ENCODE results near the gene CTSF. TPM values are rescaled to one million over a fixed set of nuclear protein-coding genes. Genes with fewer than 3 reads are reported as not detected.

CTSF gene
- total RNA-seq, 1 experiment from 2014 or later: not detected

DNA sequence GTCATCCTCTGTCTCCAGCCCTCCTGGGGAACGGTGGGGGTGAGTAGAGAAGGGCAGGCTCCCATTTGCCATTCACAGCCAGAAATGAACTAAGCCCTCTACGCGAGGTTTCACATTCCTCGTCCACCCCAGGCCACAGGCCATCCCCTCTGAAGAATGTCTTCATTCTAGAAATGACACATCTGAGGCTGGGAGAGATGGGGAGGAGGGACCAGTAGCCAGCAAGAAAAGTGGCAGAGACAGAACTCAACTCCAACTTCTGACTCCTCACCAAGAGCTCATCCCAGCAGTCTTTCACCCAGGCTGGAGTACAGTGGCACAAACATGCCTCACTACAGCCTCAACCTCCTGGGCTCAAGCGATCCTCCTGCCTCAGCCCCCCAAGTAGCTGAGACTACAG is 3.4 kb downstream of the CTSF start:
- no peak overlapping the region for H3K27ac ChIP-seq (ENCODE audit: low read length)
- no peak overlapping the region for H2AFZ ChIP-seq (ENCODE audit: low read length)
- no peaks in the 10 kb centered on the region for H3K9me2 ChIP-seq (replicated peaks; ENCODE audit: insufficient read depth, low read length)
- no peak for DNase-seq
- H4K20me1 ChIP-seq (ENCODE audit: insufficient read depth, low read depth, low read length): no peaks in the 10 kb centered on the region
- no peak overlapping the region for H3K4me2 ChIP-seq (ENCODE audit: low read depth, low read length, poor library complexity, severe bottlenecking)
- no peaks in the 10 kb centered on the region for H3K9me3 ChIP-seq (ENCODE audit: low read length)
- H3K36me3 ChIP-seq (ENCODE audit: insufficient read depth, low read length): no peaks in the 10 kb centered on the region
- no peaks in the 10 kb centered on the region for H3K27me3 ChIP-seq (ENCODE audit: low read length)
- H3K79me2 ChIP-seq (ENCODE audit: low read length): no peaks in the 10 kb centered on the region
- H3K9ac ChIP-seq (ENCODE audit: low read length): no peak overlapping the region
- no peak overlapping the region for H3K4me3 ChIP-seq (ENCODE audit: low read length)
- H3K4me1 ChIP-seq (ENCODE audit: low read length): no peaks in the 10 kb centered on the region

DNA sequence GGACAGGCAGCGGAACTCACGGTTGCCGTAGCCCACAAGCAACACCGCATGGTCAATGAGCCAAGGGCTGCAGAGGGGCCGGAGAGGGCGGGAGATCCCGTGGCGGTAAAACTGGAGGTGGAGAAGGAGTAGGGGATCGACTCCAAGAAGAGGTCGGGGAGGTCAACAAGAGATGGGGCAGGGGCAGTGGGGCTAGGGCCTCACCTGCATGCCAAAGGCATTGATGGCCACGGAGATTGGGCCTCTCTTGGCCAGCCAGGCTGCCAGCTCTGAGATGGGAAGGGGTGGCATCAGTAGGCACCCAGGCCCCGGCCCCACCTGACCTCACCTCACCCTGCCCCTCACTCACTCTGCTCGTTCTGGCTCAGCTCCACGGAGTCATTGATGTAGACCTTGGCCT is 3.9 kb downstream of the CTSF start:
- Histone ChIP-seq H4K20me1 (ENCODE audit: insufficient read depth, low read depth, low read length) (no peaks in the 10 kb centered on the region), H3K27ac (ENCODE audit: low read length) (no peak overlapping the region), H3K9me3 (ENCODE audit: low read length) (no peaks in the 10 kb centered on the region), H3K27me3 (ENCODE audit: low read length) (no peaks in the 10 kb centered on the region), H3K4me3 (ENCODE audit: low read length) (no peak overlapping the region), H3K36me3 (ENCODE audit: insufficient read depth, low read length) (no peaks in the 10 kb centered on the region), H3K9me2 (replicated peaks; ENCODE audit: insufficient read depth, low read length) (no peaks in the 10 kb centered on the region), H3K4me2 (ENCODE audit: low read depth, low read length, poor library complexity, severe bottlenecking) (no peak overlapping the region), H2AFZ (ENCODE audit: low read length) (no peak overlapping the region), H3K9ac (ENCODE audit: low read length) (no peak overlapping the region), H3K79me2 (ENCODE audit: low read length) (no peaks in the 10 kb centered on the region), H3K4me1 (ENCODE audit: low read length) (no peaks in the 10 kb centered on the region)
- no peak for DNase-seq

DNA sequence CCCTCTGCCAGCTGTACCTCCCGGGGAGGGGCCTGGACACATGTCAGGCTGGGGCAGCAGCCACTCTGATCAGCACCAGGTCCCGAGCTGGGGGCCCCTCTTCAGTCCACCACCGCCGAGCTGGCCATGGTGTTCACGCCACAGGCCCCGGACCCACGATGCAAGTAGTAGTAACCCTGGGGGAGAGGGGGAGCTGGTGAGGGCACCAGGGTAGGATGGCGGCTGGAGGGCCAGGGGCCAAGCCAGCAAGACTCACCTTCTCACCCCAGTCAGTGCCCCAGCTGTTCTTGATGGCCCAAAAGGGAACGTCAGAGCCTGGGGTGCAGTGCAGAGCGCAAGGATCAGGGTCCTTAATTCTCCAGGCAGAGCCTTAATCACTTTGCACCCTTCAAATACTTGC is 4.6 kb downstream of the CTSF start:
- no peak overlapping the region for H3K4me2 ChIP-seq (ENCODE audit: low read depth, low read length, poor library complexity, severe bottlenecking)
- no peak overlapping the region for H3K4me3 ChIP-seq (ENCODE audit: low read length)
- H3K9me2 ChIP-seq (replicated peaks; ENCODE audit: insufficient read depth, low read length): no peaks in the 10 kb centered on the region
- H3K27ac ChIP-seq (ENCODE audit: low read length): no peak overlapping the region
- H3K9me3 ChIP-seq (ENCODE audit: low read length): no peaks in the 10 kb centered on the region
- no peak overlapping the region for H2AFZ ChIP-seq (ENCODE audit: low read length)
- H3K27me3 ChIP-seq (ENCODE audit: low read length): no peaks in the 10 kb centered on the region
- no peaks in the 10 kb centered on the region for H4K20me1 ChIP-seq (ENCODE audit: insufficient read depth, low read depth, low read length)
- H3K36me3 ChIP-seq (ENCODE audit: insufficient read depth, low read length): no peaks in the 10 kb centered on the region
- no peaks in the 10 kb centered on the region for H3K4me1 ChIP-seq (ENCODE audit: low read length)
- no peaks in the 10 kb centered on the region for H3K79me2 ChIP-seq (ENCODE audit: low read length)
- no peak for DNase-seq
- no peak overlapping the region for H3K9ac ChIP-seq (ENCODE audit: low read length)

DNA sequence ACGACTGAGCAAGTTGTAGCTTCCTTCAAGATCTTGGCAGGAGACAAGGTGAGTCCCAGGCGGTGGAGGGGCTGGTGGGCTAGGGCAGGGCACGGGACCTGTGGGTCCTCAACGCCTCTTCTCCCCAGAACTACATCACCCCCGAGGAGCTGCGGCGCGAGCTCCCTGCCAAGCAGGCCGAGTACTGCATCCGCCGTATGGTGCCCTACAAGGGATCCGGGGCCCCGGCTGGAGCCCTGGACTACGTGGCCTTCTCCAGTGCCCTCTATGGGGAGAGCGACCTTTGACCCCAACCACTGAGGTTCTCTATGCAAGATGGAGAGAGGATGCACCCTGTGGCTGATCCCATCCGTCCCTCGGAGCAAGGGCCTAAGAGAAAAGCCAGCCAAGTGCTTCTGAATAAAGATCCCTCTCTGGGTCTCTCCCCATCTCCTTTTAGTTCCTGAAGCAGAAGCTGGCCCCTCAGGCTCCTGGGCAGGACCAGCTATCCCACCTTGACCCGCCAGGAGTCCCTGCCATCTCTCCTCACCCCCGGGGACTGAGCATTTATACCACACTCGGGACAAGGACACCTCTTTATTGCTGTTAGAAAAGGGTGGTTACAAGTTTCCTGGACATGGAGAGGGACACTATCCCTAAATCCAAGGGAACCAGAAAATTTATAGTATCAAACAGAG is 5.4 kb downstream of the CTSF start:
- Histone ChIP-seq H3K4me1 (ENCODE audit: low read length) (no peaks in the 10 kb centered on the region), H3K4me3 (ENCODE audit: low read length) (no peak overlapping the region), H3K79me2 (ENCODE audit: low read length) (no peaks in the 10 kb centered on the region), H3K4me2 (ENCODE audit: low read depth, low read length, poor library complexity, severe bottlenecking) (no peak overlapping the region), H2AFZ (ENCODE audit: low read length) (no peak overlapping the region), H3K9me3 (ENCODE audit: low read length) (no peaks in the 10 kb centered on the region), H3K27ac (ENCODE audit: low read length) (no peak overlapping the region), H3K9me2 (replicated peaks; ENCODE audit: insufficient read depth, low read length) (no peaks in the 10 kb centered on the region), H3K36me3 (ENCODE audit: insufficient read depth, low read length) (no peaks in the 10 kb centered on the region), H3K27me3 (ENCODE audit: low read length) (no peaks in the 10 kb centered on the region), H4K20me1 (ENCODE audit: insufficient read depth, low read depth, low read length) (no peaks in the 10 kb centered on the region), H3K9ac (ENCODE audit: low read length) (no peak overlapping the region)
- no peak for DNase-seq

DNA sequence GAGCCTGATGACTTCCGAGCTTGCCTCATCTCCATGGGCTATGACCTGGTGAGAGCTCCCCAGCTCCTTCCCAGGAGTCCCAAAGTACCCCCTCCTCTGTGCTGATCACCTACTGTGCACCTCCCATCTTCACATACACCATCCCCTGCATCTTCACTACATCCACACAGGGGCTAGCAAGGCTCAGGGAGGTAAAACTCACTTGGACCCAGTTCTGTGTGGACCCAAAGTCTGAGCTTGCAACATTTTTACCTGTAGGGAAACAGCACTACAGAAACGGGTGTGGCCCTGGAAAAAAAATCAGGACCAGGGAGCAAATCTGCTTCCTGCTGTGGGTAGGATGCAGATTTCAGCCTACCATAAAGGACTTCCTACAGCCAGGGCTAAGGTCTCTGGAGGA is 6.1 kb downstream of the CTSF start:
- Histone ChIP-seq H3K9ac (ENCODE audit: low read length) (no peak overlapping the region), H3K4me3 (ENCODE audit: low read length) (no peak overlapping the region), H3K79me2 (ENCODE audit: low read length) (no peaks in the 10 kb centered on the region), H2AFZ (ENCODE audit: low read length) (no peak overlapping the region), H3K9me2 (replicated peaks; ENCODE audit: insufficient read depth, low read length) (no peaks in the 10 kb centered on the region), H3K4me2 (ENCODE audit: low read depth, low read length, poor library complexity, severe bottlenecking) (no peak overlapping the region), H3K27ac (ENCODE audit: low read length) (no peak overlapping the region), H3K4me1 (ENCODE audit: low read length) (no peaks in the 10 kb centered on the region), H3K27me3 (ENCODE audit: low read length) (no peaks in the 10 kb centered on the region), H3K9me3 (ENCODE audit: low read length) (no peaks in the 10 kb centered on the region), H4K20me1 (ENCODE audit: insufficient read depth, low read depth, low read length) (no peaks in the 10 kb centered on the region), H3K36me3 (ENCODE audit: insufficient read depth, low read length) (no peaks in the 10 kb centered on the region)
- no peak for DNase-seq

DNA sequence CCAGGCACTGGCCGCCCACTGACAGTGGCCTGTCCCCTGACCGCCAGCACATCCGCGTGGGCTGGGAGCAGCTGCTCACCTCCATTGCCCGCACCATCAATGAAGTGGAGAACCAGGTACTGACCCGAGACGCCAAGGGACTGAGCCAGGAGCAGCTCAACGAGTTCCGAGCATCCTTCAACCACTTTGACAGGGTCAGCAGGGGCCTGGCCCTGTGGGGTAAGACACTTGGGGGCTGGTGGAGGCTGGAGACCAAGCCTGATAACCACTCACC is 6.5 kb downstream of the CTSF start:
- Histone ChIP-seq H3K36me3 (ENCODE audit: insufficient read depth, low read length) (no peaks in the 10 kb centered on the region), H3K9me2 (replicated peaks; ENCODE audit: insufficient read depth, low read length) (no peaks in the 10 kb centered on the region), H3K9ac (ENCODE audit: low read length) (no peak overlapping the region), H3K27ac (ENCODE audit: low read length) (no peak overlapping the region), H3K79me2 (ENCODE audit: low read length) (no peaks in the 10 kb centered on the region), H3K4me1 (ENCODE audit: low read length) (no peaks in the 10 kb centered on the region), H3K27me3 (ENCODE audit: low read length) (no peaks in the 10 kb centered on the region), H3K4me2 (ENCODE audit: low read depth, low read length, poor library complexity, severe bottlenecking) (no peak overlapping the region), H2AFZ (ENCODE audit: low read length) (no peak overlapping the region), H4K20me1 (ENCODE audit: insufficient read depth, low read depth, low read length) (no peaks in the 10 kb centered on the region), H3K9me3 (ENCODE audit: low read length) (no peaks in the 10 kb centered on the region), H3K4me3 (ENCODE audit: low read length) (no peak overlapping the region)
- DNase-seq: no peak

DNA sequence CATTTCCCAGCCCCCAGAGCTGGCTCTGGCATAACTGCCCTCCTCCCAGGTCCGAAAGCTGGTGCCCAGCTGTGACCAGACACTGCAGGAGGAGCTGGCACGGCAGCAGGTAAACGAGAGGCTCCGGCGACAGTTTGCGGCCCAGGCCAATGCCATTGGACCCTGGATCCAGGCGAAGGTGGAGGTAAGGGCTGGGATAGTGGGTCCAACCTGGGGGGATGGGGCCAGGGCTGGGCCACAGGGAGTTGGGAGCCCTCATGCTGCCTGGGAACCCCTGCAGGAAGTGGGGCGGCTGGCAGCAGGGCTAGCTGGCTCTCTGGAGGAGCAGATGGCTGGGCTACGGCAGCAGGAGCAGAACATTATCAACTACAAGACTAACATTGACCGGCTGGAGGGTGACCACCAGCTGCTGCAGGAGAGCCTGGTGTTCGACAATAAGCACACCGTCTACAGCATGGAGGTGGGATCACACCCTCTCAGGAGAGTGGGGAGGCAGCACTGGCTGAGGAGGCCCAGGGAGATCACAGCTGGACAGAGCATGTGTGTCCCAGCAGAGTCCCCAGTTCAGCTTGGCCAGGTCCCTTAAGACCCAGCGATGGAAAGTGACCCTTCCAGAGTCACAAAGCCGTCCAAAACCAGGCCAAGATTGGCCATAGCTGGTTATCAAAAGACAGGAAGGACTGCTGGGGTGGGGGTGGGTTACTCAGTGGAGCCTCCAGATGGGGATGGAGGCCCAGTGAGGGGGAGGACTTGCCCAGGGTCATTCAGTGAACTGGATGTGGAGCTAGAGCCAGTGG is 7.0 kb downstream of the CTSF start:
- no peaks in the 10 kb centered on the region for H3K9me2 ChIP-seq (replicated peaks; ENCODE audit: insufficient read depth, low read length)

DNA sequence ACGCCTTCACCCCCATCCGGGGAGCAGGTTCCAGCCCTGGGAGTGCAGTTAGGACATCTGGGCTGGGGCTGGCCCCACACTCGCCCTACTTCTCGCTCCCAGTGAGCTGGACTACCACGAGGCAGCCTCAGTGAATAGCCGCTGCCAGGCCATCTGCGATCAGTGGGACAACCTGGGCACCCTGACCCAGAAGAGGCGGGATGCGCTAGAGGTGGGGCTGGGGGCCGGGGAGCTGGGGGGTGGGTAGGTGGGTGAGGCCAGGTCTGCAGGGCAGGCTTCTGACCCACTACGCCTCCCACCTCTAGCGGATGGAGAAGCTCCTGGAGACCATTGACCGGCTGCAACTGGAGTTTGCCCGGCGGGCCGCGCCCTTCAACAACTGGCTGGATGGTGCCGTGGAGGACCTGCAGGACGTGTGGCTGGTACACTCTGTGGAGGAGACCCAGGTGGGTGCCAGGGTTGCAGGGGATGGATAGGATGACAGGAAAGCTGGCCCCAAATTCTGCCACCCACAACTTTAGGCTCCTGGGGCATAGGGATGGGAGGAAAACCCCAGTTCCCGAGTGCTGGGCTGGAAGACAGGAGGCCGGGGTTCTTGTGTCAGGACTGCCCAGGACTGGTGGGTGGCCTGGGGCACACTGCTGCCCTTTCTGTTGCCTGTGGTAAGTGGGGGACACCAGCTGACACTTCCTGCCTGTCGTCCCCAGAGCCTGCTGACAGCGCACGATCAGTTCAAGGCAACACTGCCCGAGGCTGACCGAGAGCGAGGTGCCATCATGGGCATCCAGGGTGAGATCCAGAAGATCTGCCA is 8.3 kb downstream of the CTSF start:
- Histone ChIP-seq H2AFZ (ENCODE audit: low read length) (no peak overlapping the region), H3K9ac (ENCODE audit: low read length) (no peak overlapping the region), H3K4me3 (ENCODE audit: low read length) (no peak overlapping the region)

More for the DNA sequence above, 7.0 kb downstream of the CTSF start:
- Histone ChIP-seq H2AFZ (ENCODE audit: low read length) (no peak overlapping the region), H3K9me3 (ENCODE audit: low read length) (no peaks in the 10 kb centered on the region), H3K36me3 (ENCODE audit: insufficient read depth, low read length) (no peaks in the 10 kb centered on the region), H3K27ac (ENCODE audit: low read length) (no peak overlapping the region), H3K79me2 (ENCODE audit: low read length) (no peaks in the 10 kb centered on the region), H3K27me3 (ENCODE audit: low read length) (no peaks in the 10 kb centered on the region), H4K20me1 (ENCODE audit: insufficient read depth, low read depth, low read length) (no peaks in the 10 kb centered on the region), H3K4me2 (ENCODE audit: low read depth, low read length, poor library complexity, severe bottlenecking) (no peak overlapping the region), H3K9ac (ENCODE audit: low read length) (no peak overlapping the region), H3K4me1 (ENCODE audit: low read length) (no peaks in the 10 kb centered on the region), H3K4me3 (ENCODE audit: low read length) (no peak overlapping the region)
- no peak for DNase-seq

More for the DNA sequence above, 8.3 kb downstream of the CTSF start:
- no peaks in the 10 kb centered on the region for H4K20me1 ChIP-seq (ENCODE audit: insufficient read depth, low read depth, low read length)
- no peaks in the 10 kb centered on the region for H3K4me1 ChIP-seq (ENCODE audit: low read length)
- H3K36me3 ChIP-seq (ENCODE audit: insufficient read depth, low read length): no peaks in the 10 kb centered on the region
- DNase-seq: no peak
- H3K4me2 ChIP-seq (ENCODE audit: low read depth, low read length, poor library complexity, severe bottlenecking): no peak overlapping the region
- no peak overlapping the region for H3K27ac ChIP-seq (ENCODE audit: low read length)
- no peaks in the 10 kb centered on the region for H3K79me2 ChIP-seq (ENCODE audit: low read length)
- no peaks in the 10 kb centered on the region for H3K9me3 ChIP-seq (ENCODE audit: low read length)
- H3K9me2 ChIP-seq (replicated peaks; ENCODE audit: insufficient read depth, low read length): no peaks in the 10 kb centered on the region
- H3K27me3 ChIP-seq (ENCODE audit: low read length): no peaks in the 10 kb centered on the region
